H1 (cell line): ENCODE results near the gene ASB13. TPM values are rescaled to one million over a fixed set of nuclear protein-coding genes. Genes with fewer than 3 reads are reported as not detected.
A peak's percentile ranks its signal among the peaks of the same experiment; 100 is the strongest.

ENCODE experiments used
- CTCF ChIA-PET: fragments of 300-600 bp; sonication (Branson Sonifier 250); formaldehyde crosslinking; loops from one replicate; lab custom pipeline; 2021; ENCODE audit not compliant: partially characterized antibody; lab: Charles Lee
- POLR2A ChIA-PET: fragments of 300-600 bp; sonication (Branson Sonifier 250); formaldehyde crosslinking; loops from one replicate; lab custom pipeline; 2021; ENCODE audit warnings: inconsistent platforms; ENCODE audit not compliant: partially characterized antibody; lab: Charles Lee
- DNase-seq, 2 experiments: peaks; one replicate each; pipeline versions ENCODE4 v3.0.0 to v3.0.0-alpha.2; 2010 to 2022; ENCODE audit warnings: low spot score in 2 of 2, low read depth in 1 of 2, mixed read lengths in 1 of 2
- FAIRE-seq: peaks from 2 replicates; lab custom pipeline; 2011; peaks lifted over from hg19 to GRCh38; lab: Jason Lieb, UNC
- H2AFZ ChIP-seq: 2 replicates; pipeline ENCODE4 v1.8.1; 2012; ENCODE audit warnings: low read length, inconsistent platforms
- H2AK5ac ChIP-seq: 2 replicates; pipeline ENCODE4 v1.6.1; 2013; ENCODE audit warnings: low read depth, low read length
- H2BK120ac ChIP-seq: replicated peaks from 2 replicates; pipeline ENCODE3; 2013; ENCODE audit warnings: low read depth, low read length, inconsistent platforms
- H2BK12ac ChIP-seq: 2 replicates; pipeline ENCODE4 v1.6.1; 2013; ENCODE audit warnings: low read depth, low read length
- H2BK15ac ChIP-seq: 2 replicates; pipeline ENCODE4 v1.6.1; 2013; ENCODE audit warnings: low read length
- H2BK20ac ChIP-seq: 2 replicates; pipeline ENCODE4 v1.6.1; 2013; ENCODE audit warnings: low read length
- H2BK5ac ChIP-seq: 2 replicates; pipeline ENCODE4 v1.6.1; 2013; ENCODE audit warnings: low read depth, low read length
- H3K14ac ChIP-seq: 2 replicates; pipeline ENCODE4 v1.6.1; 2013; ENCODE audit warnings: inconsistent platforms; ENCODE audit not compliant: insufficient read length
- H3K18ac ChIP-seq: 2 replicates; pipeline ENCODE4 v1.6.1; 2013; ENCODE audit warnings: low read length; ENCODE audit errors: extremely low read depth
- H3K23ac ChIP-seq: 2 replicates; pipeline ENCODE4 v1.6.1; 2013; ENCODE audit warnings: inconsistent platforms; ENCODE audit not compliant: insufficient read length
- H3K23me2 ChIP-seq: 2 replicates; pipeline ENCODE4 v1.6.1; 2013; ENCODE audit warnings: low read depth, low read length
- H3K27ac ChIP-seq: 2 replicates; pipeline ENCODE4 v1.6.1; 2011; ENCODE audit warnings: low read depth, low read length, inconsistent platforms
- H3K27me3 ChIP-seq, 4 experiments: replicated peaks in 1 of 4; 1 replicate in 1 of 4; 2 replicates in 3 of 4; pipeline versions ENCODE4 v1.6.1 to v1.8.1; 2011 to 2013; ENCODE audit warnings: low read length in 3 of 4, mild to moderate bottlenecking in 3 of 4, inconsistent platforms in 2 of 4, mixed read lengths in 2 of 4, moderate library complexity in 1 of 4; ENCODE audit not compliant: control insufficient read depth in 3 of 4, insufficient read depth in 3 of 4; ENCODE audit errors: extremely low read depth in 1 of 4
- H3K36me3 ChIP-seq, 4 experiments: 2 replicates each; pipeline versions ENCODE4 v1.6.1 to v1.8.1; 2011 to 2013; ENCODE audit warnings: mild to moderate bottlenecking in 4 of 4, low read length in 3 of 4, moderate library complexity in 2 of 4, control low read depth in 1 of 4, inconsistent platforms in 1 of 4; ENCODE audit not compliant: insufficient read depth in 4 of 4, control insufficient read depth in 2 of 4
- H3K4ac ChIP-seq: replicated peaks from 2 replicates; pipeline ENCODE3; 2013; ENCODE audit warnings: low read length, low read depth, mixed read lengths, inconsistent platforms; ENCODE audit not compliant: insufficient read length
- H3K4me1 ChIP-seq, 4 experiments: replicated peaks in 1 of 4; 1 replicate in 1 of 4; 2 replicates in 3 of 4; pipeline versions ENCODE4 v1.6.1 to v1.8.1; 2011 to 2013; ENCODE audit warnings: low read length in 3 of 4, inconsistent platforms in 2 of 4, mixed read lengths in 1 of 4; ENCODE audit not compliant: insufficient read depth in 4 of 4, control insufficient read depth in 3 of 4
- H3K4me2 ChIP-seq, 2 experiments: 2 replicates each; pipeline versions ENCODE4 v1.6.1 to v1.8.1; 2011 to 2013; ENCODE audit warnings: low read depth in 2 of 2, low read length in 2 of 2, control low read depth in 1 of 2, inconsistent platforms in 1 of 2, mild to moderate bottlenecking in 1 of 2; ENCODE audit not compliant: insufficient read depth in 1 of 2
- H3K4me3 ChIP-seq, 4 experiments: fragments of 200-600, 300-600 bp in 1 of 4; sonication (generic), shearing (Covaris generic), sonication (Bioruptor Twin) in 1 of 4; 2 replicates each; pipeline versions ENCODE4 v1.5.1 to v1.8.1; 2011 to 2016; ENCODE audit warnings: low read length in 4 of 4, low read depth in 3 of 4, control low read depth in 2 of 4, inconsistent platforms in 2 of 4, mild to moderate bottlenecking in 2 of 4, mixed read lengths in 1 of 4, moderate library complexity in 1 of 4; ENCODE audit not compliant: insufficient read depth in 2 of 4; ENCODE audit errors: extremely low read depth in 1 of 4
- H3K56ac ChIP-seq: replicated peaks from 2 replicates; pipeline ENCODE3; 2013; ENCODE audit warnings: low read depth, mild to moderate bottlenecking, mixed read lengths, low read length, inconsistent platforms; ENCODE audit not compliant: insufficient read length
- H3K79me1 ChIP-seq: 2 replicates; pipeline ENCODE4 v1.6.1; 2013; ENCODE audit warnings: low read depth, low read length, control low read depth
- H3K79me2 ChIP-seq, 2 experiments: 2 replicates each; pipeline versions ENCODE4 v1.6.1 to v1.8.1; 2012 to 2013; ENCODE audit warnings: low read length in 2 of 2, mild to moderate bottlenecking in 2 of 2, inconsistent platforms in 1 of 2; ENCODE audit not compliant: insufficient read depth in 2 of 2, control insufficient read depth in 1 of 2
- H3K9ac ChIP-seq, 4 experiments: replicated peaks in 1 of 4; 1 replicate in 1 of 4; 2 replicates in 3 of 4; pipeline versions ENCODE4 v1.6.1 to v1.8.1; 2011 to 2013; ENCODE audit warnings: low read depth in 3 of 4, low read length in 3 of 4, control low read depth in 2 of 4, mild to moderate bottlenecking in 2 of 4, moderate library complexity in 2 of 4, inconsistent platforms in 1 of 4; ENCODE audit errors: extremely low read depth in 1 of 4
- H3K9me3 ChIP-seq, 2 experiments: 2 replicates each; pipeline versions ENCODE4 v1.6.1 to v1.8.1; 2012 to 2013; ENCODE audit warnings: mild to moderate bottlenecking in 2 of 2, moderate library complexity in 2 of 2, control low read depth in 1 of 2, inconsistent platforms in 1 of 2, low read depth in 1 of 2, low read length in 1 of 2, mixed read lengths in 1 of 2; ENCODE audit not compliant: insufficient read depth in 2 of 2
- H4K20me1 ChIP-seq, 2 experiments: replicated peaks in 1 of 2; 2 replicates each; pipeline versions ENCODE3 to v1.8.1; 2011 to 2013; ENCODE audit warnings: inconsistent platforms in 2 of 2, low read length in 2 of 2, mild to moderate bottlenecking in 1 of 2; ENCODE audit not compliant: insufficient read depth in 2 of 2, control insufficient read depth in 1 of 2
- H4K5ac ChIP-seq: 2 replicates; pipeline ENCODE4 v1.6.1; 2013; ENCODE audit warnings: low read length, low read depth, mixed read lengths, inconsistent platforms; ENCODE audit not compliant: insufficient read length
- H4K8ac ChIP-seq: 2 replicates; pipeline ENCODE4 v1.8.0; 2013; ENCODE audit warnings: mild to moderate bottlenecking, moderate library complexity, low read length, inconsistent platforms; ENCODE audit not compliant: insufficient read depth; ENCODE audit errors: extremely low read depth
- H4K91ac ChIP-seq: replicated peaks from 2 replicates; pipeline ENCODE3; 2013; ENCODE audit warnings: low read length, mixed read lengths, inconsistent platforms; ENCODE audit not compliant: insufficient read length
- CTBP2 ChIP-seq: IDR thresholded peaks from 2 replicates; pipeline ENCODE4 v1.7.0; 2011; ENCODE audit warnings: borderline replicate concordance, mild to moderate bottlenecking, moderate library complexity, mixed read lengths, low read length; ENCODE audit not compliant: insufficient read depth, insufficient read length
- HDAC2 ChIP-seq, 2 experiments: fragments of 300-600 bp in 1 of 2; sonication (generic) in 1 of 2; IDR thresholded peaks; 2 replicates each; pipeline ENCODE4 v1.6.1; 2011 to 2012; ENCODE audit warnings: low read depth in 2 of 2, low read length in 2 of 2, mild to moderate bottlenecking in 2 of 2, moderate library complexity in 2 of 2, borderline replicate concordance in 1 of 2, inconsistent platforms in 1 of 2
- KDM5A ChIP-seq: fragments of 200-600 bp; IDR thresholded peaks from 2 replicates; pipeline ENCODE4 v1.7.1; 2012; ENCODE audit warnings: mild to moderate bottlenecking, low read length, inconsistent platforms, mixed read lengths
- MAFK ChIP-seq: IDR thresholded peaks from 2 replicates; pipeline ENCODE4 v1.6.1; 2012; ENCODE audit warnings: low read depth, mild to moderate bottlenecking, improper control_type of control experiment, low read length
- POLR2A ChIP-seq, 2 experiments: IDR thresholded peaks; 1 replicate in 1 of 2; 2 replicates in 1 of 2; pipeline ENCODE4 v1.6.1; 2011; ENCODE audit warnings: low read depth in 2 of 2, low read length in 2 of 2, mild to moderate bottlenecking in 2 of 2; ENCODE audit errors: control extremely low read depth in 1 of 2
- POU5F1 ChIP-seq: IDR thresholded peaks from 2 replicates; pipeline ENCODE4 v1.6.1; 2011; ENCODE audit warnings: low read depth, mild to moderate bottlenecking, low read length, moderate library complexity
- TAF1 ChIP-seq: IDR thresholded peaks from 2 replicates; pipeline ENCODE4 v1.6.1; 2011; ENCODE audit warnings: mild to moderate bottlenecking, low read depth, low read length
- TEAD4 ChIP-seq: IDR thresholded peaks from 2 replicates; pipeline ENCODE4 v1.6.1; 2012; ENCODE audit warnings: low read depth, low read length, inconsistent platforms, mixed read lengths
- USF2 ChIP-seq: IDR thresholded peaks from 2 replicates; pipeline ENCODE4 v1.6.1; 2011; ENCODE audit warnings: low read length, improper control_type of control experiment
- ZNF274 ChIP-seq: IDR thresholded peaks from 2 replicates; pipeline ENCODE4 v1.7.0; 2012; ENCODE audit warnings: low read length, borderline replicate concordance; ENCODE audit errors: extremely low read depth
- WGBS, 2 experiments: shearing (Covaris generic) in 1 of 2; methylation state at CpG; one replicate each; pipeline versions ENCODE4 v1.1.6 to v1.1.7; 2013 to 2015; ENCODE audit warnings: low lambda C conversion rate in 2 of 2, mixed read lengths in 2 of 2, inconsistent platforms in 1 of 2, low coverage in 1 of 2, missing lambda C conversion rate in 1 of 2; ENCODE audit not compliant: insufficient replicate concordance in 2 of 2, insufficient coverage in 1 of 2, insufficient read length in 1 of 2; ENCODE audit errors: extremely low coverage in 1 of 2, missing lambda C conversion rate in 1 of 2; 5-methylcytosine and 5-hydroxymethylcytosine counted together
- polyA plus RNA-seq, 7 experiments: library from polyadenylated mRNA; depleted of rRNA in 3 of 7; stranded (reverse) in 5 of 7; unstranded in 2 of 7; fragments of >200 nt in 5 of 7; fragments of 200-250 nt in 2 of 7; gene quantifications; 1 replicate in 5 of 7; 2 replicates in 1 of 7; 4 replicates in 1 of 7; pipeline versions ENCODE4 v1.2.1 to v1.2.3, GENCODE V29; 2011 to 2013; ENCODE audit warnings: missing spikeins in 2 of 7, mixed read lengths in 2 of 7
- total RNA-seq: library from RNA; stranded (reverse); fragmentation: NEBNext Ultra II Directional; extraction: Animal tissue kit (Norgen Biotek cat#: 25700); gene quantifications from 2 replicates; pipeline ENCODE4 v1.2.1, GENCODE V29; 2021

ASB13 gene
- total and polyA plus RNA-seq, 2 of the 8 experiments (the other 6 are each of a cell fraction or from before 2014, with no cell fraction given): 12.3 to 20.2 TPM

DNA sequence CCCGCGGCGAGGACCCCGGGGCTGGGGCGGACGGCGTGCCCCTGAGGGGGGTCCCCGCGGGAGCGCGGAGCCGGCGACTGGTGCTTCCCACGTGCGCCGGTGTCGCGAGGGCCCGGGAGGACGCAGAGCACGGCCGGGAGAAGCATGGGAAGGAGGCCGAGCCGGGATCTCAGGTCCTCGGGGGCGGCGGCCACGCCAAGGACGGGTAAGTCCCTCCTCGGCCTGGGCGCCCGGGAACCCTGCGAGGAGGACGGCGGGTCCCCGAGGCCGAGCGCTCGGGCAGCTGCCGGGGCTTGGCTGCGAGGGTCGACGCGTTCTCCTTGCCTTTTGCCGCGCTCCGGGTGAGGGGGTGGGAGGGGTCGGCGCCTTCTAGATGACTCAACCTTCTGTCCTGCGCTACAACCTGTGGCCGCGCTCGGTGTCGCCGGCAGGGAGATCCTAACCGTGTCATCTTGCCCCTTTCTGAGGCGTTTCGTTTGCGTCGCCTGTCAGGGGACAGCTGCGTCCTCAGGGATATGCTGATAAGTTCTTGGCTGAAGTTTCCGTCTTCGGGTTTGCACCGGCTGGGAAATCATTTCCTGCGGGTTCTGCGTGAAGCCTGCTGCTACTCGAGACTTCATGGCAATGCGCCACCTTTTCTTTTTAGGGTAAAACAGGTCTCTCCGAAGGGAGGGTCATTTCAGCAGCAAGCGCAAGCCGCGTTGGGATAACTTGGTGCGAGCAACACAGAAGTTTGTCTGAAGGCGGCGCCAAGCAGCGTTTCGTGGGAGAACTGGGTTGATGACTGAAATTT is 18.8 kb upstream of the ASB13 start:
- Histone ChIP-seq H3K4me2 (peak overlapping the region; percentile 43 to 88), H3K4ac (peak overlapping the region; percentile 60), H3K18ac (no peak overlapping the region), H3K79me2 (peaks cover 8 to 50% of the 10 kb centered on the region in 2 experiments), H3K79me1 (0 out of 2 replicates have a peak, but pooled peaks cover 2% of the 10 kb centered on the region), H3K4me1 (peaks cover 0 to 5% (median 1%) of the 10 kb centered on the region in 4 experiments; a peak in 2 of 7 replicates), H2BK5ac (no peak overlapping the region), H3K9me3 (0 out of 4 replicates have a peak, but pooled peaks cover 0 to 3% of the 10 kb centered on the region in 2 experiments), H2BK120ac (no peak overlapping the region), H2AFZ (no peak overlapping the region), H4K20me1 (peaks cover 4 to 8% of the 10 kb centered on the region in 2 experiments), H4K5ac (no peak overlapping the region), H2BK15ac (no peak overlapping the region), H3K23me2 (no peaks in the 10 kb centered on the region), H4K91ac (peak overlapping the region; percentile 66), H3K4me3 (peak overlapping the region; percentile 51 to 70 (median 60)), H2BK12ac (no peak overlapping the region), H2AK5ac (no peak overlapping the region), H3K27me3 (peaks cover 0 to 16% (median 4%) of the 10 kb centered on the region in 4 experiments; a peak in 4 of 7 replicates), H3K9ac (peak overlapping the region; percentile 5 to 77 (median 63); a peak in 5 of 7 replicates), H2BK20ac (no peak overlapping the region), H4K8ac (no peak overlapping the region; the same call in 1 of the 2 replicates), H3K14ac (no peak overlapping the region), H3K27ac (peak overlapping the region; percentile 33; the same call in 1 of the 2 replicates), H3K36me3 (no peaks in the 10 kb centered on the region), H3K23ac (no peak overlapping the region), H3K56ac (peak overlapping the region; percentile 54)
- CTCF ChIA-PET: interaction anchor here (0.6 to 2.0 kb wide), 2 partner anchors 15 to 253 kb away, joined by 3 to 6 read pairs; no protein-coding TSS in a partner anchor
- POLR2A ChIA-PET: interaction anchor here (0.8 to 1.3 kb wide), 4 partner anchors 10 to 239 kb away, joined by 3 to 4 read pairs (median 3); no protein-coding TSS in a partner anchor
- no peak for FAIRE-seq
- 2% methylated on average over 42 of the region's 77 CpGs; no CpG with 5 or more reads in 1 of the 2 experiments for WGBS, 2 experiments
- peak in 1 of 2 experiments; percentile 72 for DNase-seq
- peak in 1 of 2 experiments; percentile 47; a peak in 1 of 4 replicates for TF ChIP-seq HDAC2 (IDR thresholded peaks at IDR 0.05; ENCODE audit: borderline replicate concordance in 1 of 2, low read depth in 2 of 2, low read length in 2 of 2)
- TF ChIP-seq MAFK: no peak
- TF ChIP-seq TAF1: no peak
- no peak for TF ChIP-seq USF2
- TF ChIP-seq POU5F1: no peak
- TF ChIP-seq ZNF274: no peak
- TF ChIP-seq KDM5A: no peak
- TF ChIP-seq TEAD4: no peak
- TF ChIP-seq POLR2A (IDR thresholded peaks at IDR 0.05; ENCODE audit: control extremely low read depth in 1 of 2, low read depth in 2 of 2, low read length in 2 of 2): no peak
- no peak for TF ChIP-seq CTBP2
